Measurements from ENCODE around the gene TSPAN2. TPM values are rescaled to one million over a fixed set of nuclear protein-coding genes. Genes with fewer than 3 reads are reported as not detected.

The TSPAN2 gene
- total RNA-seq, 1 donor from 2014 or later = 4.3 TPM

- peaks cover 8% of the 10 kb centered on the region for H3K27me3 Mint-ChIP-seq (ENCODE audit: low read depth)
- DNase-seq (ENCODE audit: low read depth, low spot score) = no peak
- no peak overlapping the region for H3K4me3 Mint-ChIP-seq
- H3K27ac Mint-ChIP-seq (ENCODE audit: unreplicated experiment) = no peak overlapping the region
- H3K4me1 Mint-ChIP-seq = peaks cover 5% of the 10 kb centered on the region
- no peaks in the 10 kb centered on the region for H3K9me3 Mint-ChIP-seq
- TF ChIP-seq CTCF (conservative IDR thresholded peaks at IDR 0.05) = no peak
- H3K36me3 Mint-ChIP-seq (ENCODE audit: low read depth) = no peaks in the 10 kb centered on the region
Observed at GRCh38 chr1:115105831-115106230, 16.5 kb upstream of the TSPAN2 start.

DNA sequence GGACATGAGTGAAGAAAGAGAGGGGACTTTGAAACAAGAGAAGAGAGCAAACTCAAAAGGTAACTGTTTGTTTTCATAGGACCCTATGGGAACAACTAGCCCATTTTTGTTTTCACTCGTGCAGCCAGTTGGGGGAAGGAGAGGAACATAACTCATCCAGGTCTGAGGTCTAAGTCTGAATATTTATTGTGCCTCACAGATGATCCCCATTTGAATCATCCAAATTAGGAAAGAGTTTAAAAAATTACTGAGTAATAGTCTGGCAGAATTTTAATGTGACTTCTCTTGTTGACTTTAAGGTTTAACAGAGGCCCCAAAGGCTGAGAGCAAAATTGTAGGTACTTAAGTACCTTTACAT, 10.4 kb upstream of the TSPAN2 start:
- TF ChIP-seq CTCF (conservative IDR thresholded peaks at IDR 0.05) = no peak
- no peak overlapping the region for H3K27ac Mint-ChIP-seq (ENCODE audit: unreplicated experiment)
- H3K27me3 Mint-ChIP-seq (ENCODE audit: low read depth) = peaks cover 24% of the 10 kb centered on the region
- no peaks in the 10 kb centered on the region for H3K36me3 Mint-ChIP-seq (ENCODE audit: low read depth)
- H3K9me3 Mint-ChIP-seq = no peaks in the 10 kb centered on the region
- H3K4me3 Mint-ChIP-seq = no peak overlapping the region
- DNase-seq (ENCODE audit: low read depth, low spot score) = no peak
- H3K4me1 Mint-ChIP-seq = peaks cover 8% of the 10 kb centered on the region

DNA sequence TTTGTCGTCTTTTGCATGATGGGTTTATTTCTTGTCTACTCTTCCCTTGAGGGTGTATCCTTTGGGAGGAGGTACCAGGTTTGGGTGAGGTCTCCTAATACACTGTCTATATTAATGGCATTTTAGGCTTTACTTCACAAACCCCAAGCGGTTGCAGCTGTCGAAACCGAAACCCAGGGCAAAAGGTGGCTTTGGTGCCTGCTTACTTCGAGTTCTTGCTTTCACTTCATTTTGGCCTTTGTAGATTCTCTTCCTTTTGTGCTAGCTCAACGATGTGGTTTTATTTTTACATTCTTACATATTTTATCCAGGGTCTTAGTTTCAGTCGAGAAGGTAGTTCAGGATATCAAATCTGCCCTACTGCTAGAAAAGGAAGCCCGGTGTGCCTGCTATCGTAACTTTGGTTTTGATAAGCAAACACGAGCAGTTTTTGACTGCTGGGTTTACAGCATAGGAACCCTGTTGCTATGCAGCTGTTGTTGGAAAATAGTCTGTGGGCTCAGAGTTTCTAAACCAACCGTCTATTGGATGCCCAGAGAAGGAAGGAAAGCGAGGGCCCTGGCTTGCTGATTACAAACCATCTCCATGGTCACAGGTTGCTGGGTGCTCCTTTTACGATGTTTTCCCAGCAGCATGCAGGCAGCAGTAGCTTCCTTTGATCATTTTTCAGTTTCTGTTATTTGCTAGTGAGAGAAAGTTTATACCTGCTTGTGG, 9.8 kb upstream of the TSPAN2 start:
- peaks cover 8% of the 10 kb centered on the region for H3K4me1 Mint-ChIP-seq
- no peak for DNase-seq (ENCODE audit: low read depth, low spot score)
- no peak for TF ChIP-seq CTCF (conservative IDR thresholded peaks at IDR 0.05)
- H3K36me3 Mint-ChIP-seq (ENCODE audit: low read depth) = no peaks in the 10 kb centered on the region
- no peak overlapping the region for H3K4me3 Mint-ChIP-seq
- no peak overlapping the region for H3K27ac Mint-ChIP-seq (ENCODE audit: unreplicated experiment)
- H3K27me3 Mint-ChIP-seq (ENCODE audit: low read depth) = peaks cover 24% of the 10 kb centered on the region
- H3K9me3 Mint-ChIP-seq = no peaks in the 10 kb centered on the region

- Mint-ChIP-seq H3K27ac (ENCODE audit: unreplicated experiment) (no peak overlapping the region), H3K36me3 (ENCODE audit: low read depth) (no peaks in the 10 kb centered on the region), H3K9me3 (no peaks in the 10 kb centered on the region), H3K27me3 (ENCODE audit: low read depth) (peaks cover 49% of the 10 kb centered on the region), H3K4me3 (no peak overlapping the region), H3K4me1 (peaks cover 12% of the 10 kb centered on the region)
- no peak for DNase-seq (ENCODE audit: low read depth, low spot score)
- TF ChIP-seq CTCF (conservative IDR thresholded peaks at IDR 0.05) = no peak
Observed at GRCh38 chr1:115092175-115092574, 2.9 kb upstream of the TSPAN2 start.

DNA sequence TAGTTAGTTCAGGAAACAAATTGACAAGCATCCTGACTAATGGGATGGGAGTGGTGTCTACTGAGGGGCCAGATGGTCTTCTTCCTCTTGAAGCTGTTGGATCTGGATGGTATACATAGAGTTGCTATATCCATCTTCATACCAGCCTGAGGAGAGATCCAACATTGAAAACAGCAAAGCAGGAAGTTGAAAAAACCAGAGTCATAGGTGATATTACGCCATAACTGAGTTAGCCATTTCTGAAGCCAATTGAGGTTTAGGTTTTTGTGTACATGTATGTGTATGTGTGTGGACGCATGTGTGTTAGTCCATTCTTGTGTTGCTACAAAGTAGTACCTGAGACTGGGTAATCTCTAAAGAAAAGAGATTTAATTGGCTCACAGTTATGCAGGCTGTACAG, 2.3 kb upstream of the TSPAN2 start:
- Mint-ChIP-seq H3K27me3 (ENCODE audit: low read depth) (peaks cover 49% of the 10 kb centered on the region), H3K4me3 (no peak overlapping the region), H3K4me1 (peaks cover 12% of the 10 kb centered on the region), H3K9me3 (no peaks in the 10 kb centered on the region), H3K36me3 (ENCODE audit: low read depth) (no peaks in the 10 kb centered on the region), H3K27ac (ENCODE audit: unreplicated experiment) (no peak overlapping the region)
- DNase-seq (ENCODE audit: low read depth, low spot score) = no peak
- TF ChIP-seq CTCF (conservative IDR thresholded peaks at IDR 0.05) = no peak
